HG03460 (cell line): Measurements from ENCODE around the gene ISY1.
"Not testable (repeated sequence)": the region's sequence is repeated elsewhere in the genome, so short reads cannot be mapped to it uniquely, and the experiment has no call there.

Source experiments
- ATAC-seq: cut with Tn5 transposase; IDR thresholded peaks from one replicate; pipeline ENCODE4 v1.9.1; 2021; ENCODE audit not compliant: unreplicated experiment

Gene ISY1

GRCh38 chr3:129095285-129095684, 65.6 kb downstream of the ISY1 start:
- no peak for ATAC-seq

GRCh38 chr3:129088312-129088711, 72.6 kb downstream of the ISY1 start:
- not testable (repeated sequence) for ATAC-seq

GRCh38 chr3:129087904-129088303, 73.0 kb downstream of the ISY1 start:
- ATAC-seq, result not testable (repeated sequence)

DNA sequence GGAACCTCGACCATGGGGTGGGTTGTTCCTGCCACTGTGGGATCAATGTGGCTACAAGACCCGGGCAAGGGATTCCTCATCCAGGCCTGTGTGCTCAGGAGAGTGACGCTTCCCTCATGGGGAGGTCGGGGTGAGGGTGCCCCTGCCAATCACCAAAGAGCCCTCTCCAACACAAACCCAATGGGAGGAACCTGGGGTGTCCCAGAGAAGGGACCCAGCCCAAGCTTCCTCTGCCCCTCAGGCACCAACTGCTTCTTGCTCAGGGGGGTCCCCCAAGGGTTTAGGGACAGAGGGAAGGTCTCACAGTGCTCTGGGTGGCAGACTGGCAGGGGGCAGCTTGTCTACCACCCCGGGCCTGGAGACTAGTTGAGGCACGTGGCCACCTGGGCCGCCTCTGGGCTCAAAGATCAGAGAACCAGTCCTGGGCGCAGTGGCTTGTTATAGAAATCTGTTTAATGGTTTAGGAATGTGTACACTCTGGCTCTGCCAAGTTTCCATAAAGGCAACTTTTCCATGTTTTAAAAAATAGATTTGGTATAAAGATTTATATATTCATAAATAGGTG, 73.6 kb downstream of the ISY1 start:
- no peak for ATAC-seq

- ATAC-seq, result no peak
Measured at GRCh38 chr3:129085818-129086217, 75.0 kb downstream of the ISY1 start.

GRCh38 chr3:129085165-129085715, 75.6 kb downstream of the ISY1 start:
- no peak for ATAC-seq

- no peak for ATAC-seq
Measured at GRCh38 chr3:129084501-129084900, 76.4 kb downstream of the ISY1 start.

- no peak for ATAC-seq
Measured at GRCh38 chr3:129082026-129082425, 78.8 kb downstream of the ISY1 start.

DNA sequence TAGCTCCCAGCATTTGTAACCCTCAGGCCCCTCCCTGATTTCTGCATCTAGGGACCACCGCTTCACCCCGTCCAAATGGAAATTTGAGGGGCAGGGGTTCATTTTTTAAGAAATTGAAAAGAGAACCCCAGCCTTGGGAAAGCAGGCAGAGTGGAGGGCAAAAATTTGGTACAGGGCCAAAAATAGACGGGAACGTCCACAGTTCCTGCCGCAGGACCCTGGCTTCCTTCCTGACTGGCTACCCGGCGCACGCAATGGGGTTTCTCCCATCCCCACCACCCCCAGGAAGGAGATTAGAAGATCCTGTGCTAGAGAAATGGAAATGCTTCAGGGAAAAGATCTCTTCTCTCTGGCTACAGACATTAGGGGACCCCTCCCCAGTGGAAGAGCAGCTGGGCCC, 79.4 kb downstream of the ISY1 start:
- no peak for ATAC-seq

DNA sequence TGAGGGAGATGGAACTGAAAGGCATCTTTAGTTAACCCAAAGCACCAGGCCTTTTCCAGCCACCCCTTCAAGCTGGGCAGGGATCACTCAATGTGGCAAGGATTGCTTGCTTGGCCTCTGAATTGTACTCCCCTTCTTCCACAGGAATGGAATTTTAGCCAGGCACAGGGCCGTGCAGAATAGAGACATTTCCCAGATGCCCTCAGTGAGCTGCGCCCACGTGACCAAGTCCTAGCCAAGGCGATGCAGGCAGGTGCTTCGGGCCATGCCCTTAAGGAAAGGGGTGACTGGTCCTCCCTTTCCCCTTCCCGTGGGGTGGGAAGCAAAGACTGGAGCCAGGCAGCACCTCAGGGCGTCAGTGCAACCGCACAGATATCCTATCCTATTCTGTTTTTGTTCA, 82.4 kb downstream of the ISY1 start:
- ATAC-seq, result no peak
